KMS-11 (cell line): ENCODE results near the gene DDX1.

Experiments
- H2AFZ ChIP-seq: fragments of 200-600 bp; sonication (generic); 2 replicates; pipeline ENCODE4 v1.6.1; 2016; ENCODE audit warnings: antibody characterized with exemption, mixed run types, low read depth
- H3K27ac ChIP-seq: fragments of 200-600 bp; sonication (generic); 2 replicates; pipeline ENCODE4 v1.6.1; 2016; ENCODE audit warnings: mild to moderate bottlenecking, mixed run types
- H3K27me3 ChIP-seq: fragments of 200-600 bp; sonication (generic); 2 replicates; pipeline ENCODE4 v1.6.1; 2017; ENCODE audit warnings: mild to moderate bottlenecking, low read depth, mixed run types, moderate library complexity; ENCODE audit not compliant: insufficient read depth
- H3K36me3 ChIP-seq: fragments of 200-600 bp; sonication (generic); 2 replicates; pipeline ENCODE4 v1.6.1; 2017; ENCODE audit warnings: mild to moderate bottlenecking, mixed run types; ENCODE audit not compliant: insufficient read depth
- H3K4me1 ChIP-seq: fragments of 200-600 bp; sonication (generic); 2 replicates; pipeline ENCODE4 v1.6.1; 2016; ENCODE audit warnings: mild to moderate bottlenecking, low read depth, mixed run types; ENCODE audit not compliant: poor library complexity, severe bottlenecking
- H3K4me2 ChIP-seq: fragments of 200-600 bp; sonication (generic); 2 replicates; pipeline ENCODE4 v1.7.0; 2016; ENCODE audit warnings: mild to moderate bottlenecking, mixed run types
- H3K4me3 ChIP-seq: fragments of 200-600 bp; sonication (generic); IDR thresholded peaks from 2 replicates; pipeline ENCODE4 v1.6.1; 2017; ENCODE audit warnings: low read depth, low read length, mixed read lengths; ENCODE audit not compliant: insufficient read depth
- H3K79me2 ChIP-seq: fragments of 200-600 bp; sonication (generic); 2 replicates; pipeline ENCODE4 v1.6.1; 2016; ENCODE audit warnings: low read depth, mixed run types; ENCODE audit not compliant: insufficient read depth
- H3K9ac ChIP-seq: fragments of 200-600 bp; sonication (generic); 2 replicates; pipeline ENCODE4 v1.6.1; 2016; ENCODE audit warnings: mild to moderate bottlenecking, mixed run types
- H4K20me1 ChIP-seq: fragments of 200-600 bp; sonication (generic); 2 replicates; pipeline ENCODE4 v1.6.1; 2016; ENCODE audit warnings: mild to moderate bottlenecking, mixed run types; ENCODE audit not compliant: insufficient read depth
- TF ChIP-seq, protein P1 (sequence below): fragments of 200-600 bp; sonication (generic); conservative IDR thresholded peaks from 2 replicates; pipeline ENCODE4 v1.6.1; 2017; ENCODE audit warnings: low read depth, mild to moderate bottlenecking, antibody characterized with exemption, low read length, moderate library complexity, mixed read lengths

The DDX1 gene

DNA sequence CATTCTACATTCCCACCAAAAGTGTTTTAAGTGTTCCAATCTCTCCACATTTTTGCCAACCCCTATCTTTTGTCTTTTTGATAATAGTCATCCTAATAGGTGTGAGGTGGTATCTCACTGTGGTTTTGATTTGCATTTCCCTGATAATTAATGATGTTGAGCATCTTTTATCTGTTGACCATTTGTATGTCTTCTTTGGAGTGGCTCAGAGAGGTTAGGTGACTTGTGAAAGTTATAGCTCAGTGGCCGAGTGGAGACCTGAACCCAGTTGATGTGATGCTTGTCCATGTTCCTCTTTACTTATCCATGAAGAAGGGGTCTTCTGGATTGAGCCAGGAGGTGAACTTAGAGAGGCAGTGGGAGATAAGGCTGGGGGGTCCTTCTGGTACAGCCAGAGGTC is 78.8 kb downstream of the DDX1 start:
- no peak overlapping the region for H3K27ac ChIP-seq
- no peaks in the 10 kb centered on the region for H4K20me1 ChIP-seq
- H3K4me2 ChIP-seq: no peak overlapping the region
- H3K4me1 ChIP-seq: no peaks in the 10 kb centered on the region
- TF ChIP-seq, protein P1, sequence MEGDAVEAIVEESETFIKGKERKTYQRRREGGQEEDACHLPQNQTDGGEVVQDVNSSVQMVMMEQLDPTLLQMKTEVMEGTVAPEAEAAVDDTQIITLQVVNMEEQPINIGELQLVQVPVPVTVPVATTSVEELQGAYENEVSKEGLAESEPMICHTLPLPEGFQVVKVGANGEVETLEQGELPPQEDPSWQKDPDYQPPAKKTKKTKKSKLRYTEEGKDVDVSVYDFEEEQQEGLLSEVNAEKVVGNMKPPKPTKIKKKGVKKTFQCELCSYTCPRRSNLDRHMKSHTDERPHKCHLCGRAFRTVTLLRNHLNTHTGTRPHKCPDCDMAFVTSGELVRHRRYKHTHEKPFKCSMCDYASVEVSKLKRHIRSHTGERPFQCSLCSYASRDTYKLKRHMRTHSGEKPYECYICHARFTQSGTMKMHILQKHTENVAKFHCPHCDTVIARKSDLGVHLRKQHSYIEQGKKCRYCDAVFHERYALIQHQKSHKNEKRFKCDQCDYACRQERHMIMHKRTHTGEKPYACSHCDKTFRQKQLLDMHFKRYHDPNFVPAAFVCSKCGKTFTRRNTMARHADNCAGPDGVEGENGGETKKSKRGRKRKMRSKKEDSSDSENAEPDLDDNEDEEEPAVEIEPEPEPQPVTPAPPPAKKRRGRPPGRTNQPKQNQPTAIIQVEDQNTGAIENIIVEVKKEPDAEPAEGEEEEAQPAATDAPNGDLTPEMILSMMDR: no peak
- H3K27me3 ChIP-seq: no peaks in the 10 kb centered on the region
- no peaks in the 10 kb centered on the region for H3K79me2 ChIP-seq
- H2AFZ ChIP-seq: no peak overlapping the region
- no peak overlapping the region for H3K9ac ChIP-seq
- H3K4me3 ChIP-seq: no peak overlapping the region
- no peaks in the 10 kb centered on the region for H3K36me3 ChIP-seq

DNA sequence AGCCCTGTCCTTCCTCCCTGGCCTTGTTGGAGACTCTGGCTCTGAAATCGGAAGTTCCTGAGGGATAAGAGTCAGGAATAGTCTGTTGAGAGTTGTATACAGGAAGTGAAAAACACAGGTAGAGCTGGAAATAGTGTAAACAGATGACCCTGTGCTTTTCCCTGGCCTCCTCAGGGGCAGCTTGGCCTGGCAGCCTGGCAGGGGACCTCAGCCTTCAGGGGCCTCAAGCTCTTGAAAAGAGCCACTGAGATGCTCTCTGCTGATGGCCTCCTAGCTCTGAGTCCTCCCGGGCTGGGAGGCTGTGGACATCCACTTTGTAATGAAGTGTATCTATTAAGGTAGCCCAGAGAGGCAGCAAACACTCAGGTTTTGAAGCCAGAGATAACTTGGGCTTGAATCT is 79.3 kb downstream of the DDX1 start:
- H2AFZ ChIP-seq: no peak overlapping the region
- H3K27ac ChIP-seq: no peak overlapping the region
- TF ChIP-seq, protein P1: no peak
- H3K4me1 ChIP-seq: no peaks in the 10 kb centered on the region
- no peak overlapping the region for H3K9ac ChIP-seq
- H3K36me3 ChIP-seq: no peaks in the 10 kb centered on the region
- H4K20me1 ChIP-seq: no peaks in the 10 kb centered on the region
- H3K4me3 ChIP-seq: no peak overlapping the region
- no peak overlapping the region for H3K4me2 ChIP-seq
- H3K79me2 ChIP-seq: no peaks in the 10 kb centered on the region
- H3K27me3 ChIP-seq: no peaks in the 10 kb centered on the region

DNA sequence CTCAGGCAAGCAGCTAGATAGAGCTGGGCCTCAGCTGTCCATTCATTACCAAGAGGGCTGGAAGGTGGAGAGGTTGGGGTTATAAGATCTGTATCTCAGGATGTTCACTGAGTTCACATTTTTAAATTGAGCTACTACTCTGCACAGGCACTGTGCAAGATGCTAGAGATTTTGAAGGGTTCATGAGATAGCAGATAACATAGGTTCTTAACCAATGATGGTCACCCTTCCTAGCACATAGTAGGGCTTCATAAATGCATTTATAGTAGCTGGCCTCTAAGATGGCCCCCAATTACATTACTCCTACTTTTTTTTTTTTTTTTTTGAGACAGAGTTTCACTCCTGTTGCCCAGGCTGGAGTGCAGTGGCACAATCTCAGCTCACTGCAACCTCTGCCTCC is 79.7 kb downstream of the DDX1 start:
- Histone ChIP-seq H3K27ac (no peak overlapping the region), H3K4me2 (no peak overlapping the region), H2AFZ (no peak overlapping the region), H3K36me3 (no peaks in the 10 kb centered on the region), H3K9ac (no peak overlapping the region), H4K20me1 (no peaks in the 10 kb centered on the region), H3K4me1 (no peaks in the 10 kb centered on the region), H3K27me3 (no peaks in the 10 kb centered on the region), H3K79me2 (no peaks in the 10 kb centered on the region), H3K4me3 (no peak overlapping the region)
- TF ChIP-seq, protein P1: no peak

DNA sequence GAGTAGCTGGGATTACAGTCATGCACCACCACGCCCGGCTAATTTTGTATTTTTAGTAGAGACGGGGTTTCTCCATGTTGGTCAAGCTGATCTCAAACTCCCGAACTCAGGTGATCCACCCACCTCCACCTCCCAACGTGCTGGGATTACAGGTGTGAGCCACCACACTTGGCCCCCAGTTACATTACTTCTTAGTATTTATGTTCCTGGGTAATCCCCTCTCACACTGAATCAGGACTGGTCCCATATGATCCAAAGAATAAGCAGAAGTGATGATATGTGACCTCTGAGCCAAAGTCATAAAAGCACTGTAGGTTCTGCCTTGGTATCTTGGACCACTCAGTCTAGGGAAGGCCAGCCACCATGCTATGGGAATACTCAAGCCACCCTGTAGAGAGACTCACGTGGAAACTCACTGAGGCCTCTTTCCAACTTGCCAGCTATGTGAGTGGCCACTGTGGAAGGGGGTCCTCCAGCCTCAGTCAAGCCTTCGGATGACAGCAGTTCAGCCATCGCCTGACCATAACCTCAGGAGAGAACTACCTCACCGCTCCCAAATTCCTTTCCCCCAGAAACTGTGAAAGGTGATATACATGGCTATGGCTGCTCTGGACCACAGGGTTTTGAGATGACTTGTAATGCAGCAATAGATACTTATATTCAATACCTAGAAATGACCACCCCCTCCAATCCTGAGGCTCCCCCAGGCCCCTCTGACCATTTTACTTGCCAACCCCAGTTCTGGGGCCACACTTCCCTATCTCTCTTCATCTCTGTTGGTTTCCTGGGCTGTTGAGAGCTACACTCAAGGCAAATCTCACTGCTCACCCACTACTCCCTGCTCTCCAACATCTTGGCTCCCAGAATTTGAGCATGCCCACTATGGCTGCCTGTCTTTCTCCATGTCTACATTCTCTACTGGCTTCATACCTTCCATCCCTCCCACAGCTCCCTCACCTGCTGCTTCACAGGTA is 80.5 kb downstream of the DDX1 start:
- no peaks in the 10 kb centered on the region for H3K27me3 ChIP-seq
- TF ChIP-seq, protein P1: no peak
- H2AFZ ChIP-seq: no peak overlapping the region
- H3K9ac ChIP-seq: no peak overlapping the region
- no peak overlapping the region for H3K27ac ChIP-seq
- H3K36me3 ChIP-seq: no peaks in the 10 kb centered on the region
- H3K4me2 ChIP-seq: no peak overlapping the region
- H3K4me1 ChIP-seq: no peaks in the 10 kb centered on the region
- no peaks in the 10 kb centered on the region for H4K20me1 ChIP-seq
- H3K4me3 ChIP-seq: no peak overlapping the region
- no peaks in the 10 kb centered on the region for H3K79me2 ChIP-seq
